PFSK-1 (cell line): ENCODE measurements around the gene PTGFR. TPM values are rescaled to one million over a fixed set of nuclear protein-coding genes. Genes with fewer than 3 reads are reported as not detected.

Experiments used
- FOXP2 ChIP-seq: optimal IDR thresholded peaks from 2 replicates; pipeline ENCODE3; 2011; ENCODE audit warnings: borderline replicate concordance, control low read depth, inconsistent platforms; ENCODE audit not compliant: insufficient read depth; ENCODE audit errors: extremely low read length, extremely low read depth
- POLR2AphosphoS5 ChIP-seq: IDR thresholded peaks from 2 replicates; pipeline ENCODE4 v1.6.1; 2012; ENCODE audit warnings: low read depth, mild to moderate bottlenecking, control low read depth, low read length, moderate library complexity
- REST ChIP-seq, 2 experiments: IDR thresholded peaks; 2 replicates each; pipeline versions ENCODE4 v1.6.1 to v1.8.0; 2011 to 2012; ENCODE audit warnings: low read depth in 2 of 2, low read length in 2 of 2, control low read depth in 1 of 2, inconsistent platforms in 1 of 2, mild to moderate bottlenecking in 1 of 2, moderate library complexity in 1 of 2; ENCODE audit not compliant: insufficient read depth in 1 of 2
- SIN3A ChIP-seq: IDR thresholded peaks from 2 replicates; pipeline ENCODE4 v1.6.1; 2012; ENCODE audit warnings: mild to moderate bottlenecking, low read length, moderate library complexity, borderline replicate concordance; ENCODE audit not compliant: insufficient read depth
- TAF1 ChIP-seq: IDR thresholded peaks from 2 replicates; pipeline ENCODE4 v1.6.1; 2012; ENCODE audit warnings: low read length, control low read depth, borderline replicate concordance; ENCODE audit not compliant: insufficient read depth
- polyA plus RNA-seq: library from polyadenylated mRNA; unstranded; fragments of >200 nt; gene quantifications from one replicate; pipeline ENCODE4 v1.2.1, GENCODE V29; 2012; ENCODE audit warnings: low read depth, missing spikeins; ENCODE audit not compliant: insufficient read length

Gene PTGFR
- not detected for polyA plus RNA-seq

GRCh38 chr1:78490861-78491450, at the start of gene PTGFR:
Gene PTGFR (plus strand): TSS chr1:78490974. CDS start chr1:78492744, 1,770 bp downstream.
- no peak for TF ChIP-seq TAF1
- TF ChIP-seq SIN3A = no peak
- TF ChIP-seq REST (IDR thresholded peaks at IDR 0.05; ENCODE audit: insufficient read depth in 1 of 2, low read depth in 2 of 2, low read length in 2 of 2) = no peak
- TF ChIP-seq POLR2AphosphoS5 = no peak
- no peak for TF ChIP-seq FOXP2

- no peak for TF ChIP-seq REST (IDR thresholded peaks at IDR 0.05; ENCODE audit: insufficient read depth in 1 of 2, low read depth in 2 of 2, low read length in 2 of 2)
- no peak for TF ChIP-seq FOXP2
- no peak for TF ChIP-seq SIN3A
- TF ChIP-seq TAF1 = no peak
- no peak for TF ChIP-seq POLR2AphosphoS5
Observed at GRCh38 chr1:78441921-78442320, 48.9 kb upstream of the PTGFR start.

GRCh38 chr1:78447086-78447485, 43.7 kb upstream of the PTGFR start:
- TF ChIP-seq REST (IDR thresholded peaks at IDR 0.05; ENCODE audit: insufficient read depth in 1 of 2, low read depth in 2 of 2, low read length in 2 of 2) = no peak
- TF ChIP-seq POLR2AphosphoS5 = no peak
- TF ChIP-seq FOXP2 = no peak
- TF ChIP-seq SIN3A = no peak
- no peak for TF ChIP-seq TAF1

GRCh38 chr1:78464449-78464891, 26.3 kb upstream of the PTGFR start:
- TF ChIP-seq SIN3A = no peak
- no peak for TF ChIP-seq FOXP2
- no peak for TF ChIP-seq POLR2AphosphoS5
- TF ChIP-seq REST (IDR thresholded peaks at IDR 0.05; ENCODE audit: insufficient read depth in 1 of 2, low read depth in 2 of 2, low read length in 2 of 2) = no peak
- no peak for TF ChIP-seq TAF1
